HG03097 (cell line): ENCODE results near the gene NSUN2.

ENCODE experiments used
- ATAC-seq: cut with Tn5 transposase; IDR thresholded peaks from one replicate; pipeline ENCODE4 v1.9.1; 2021; ENCODE audit not compliant: unreplicated experiment, low FRiP score

Gene NSUN2

DNA sequence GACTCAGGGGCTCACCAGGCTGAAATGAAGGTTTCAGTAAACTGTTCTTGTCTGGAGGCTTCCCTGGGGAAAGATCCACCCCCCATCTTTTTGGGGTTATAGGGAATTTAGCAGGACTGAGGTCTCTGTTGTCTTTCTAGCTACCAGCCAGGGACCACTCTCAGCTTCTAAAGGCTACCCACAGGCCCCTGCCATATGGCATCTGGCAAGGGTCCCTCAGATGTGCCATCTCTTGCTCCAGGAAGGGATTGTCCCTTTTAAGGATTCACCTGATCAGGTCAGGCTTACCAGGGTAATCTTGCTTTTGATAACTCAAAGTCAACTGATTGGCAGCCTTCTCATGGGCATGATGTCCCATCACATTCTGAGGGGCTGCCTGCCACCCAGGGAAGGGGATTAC is 65.0 kb downstream of the NSUN2 start:
- no peak for ATAC-seq

DNA sequence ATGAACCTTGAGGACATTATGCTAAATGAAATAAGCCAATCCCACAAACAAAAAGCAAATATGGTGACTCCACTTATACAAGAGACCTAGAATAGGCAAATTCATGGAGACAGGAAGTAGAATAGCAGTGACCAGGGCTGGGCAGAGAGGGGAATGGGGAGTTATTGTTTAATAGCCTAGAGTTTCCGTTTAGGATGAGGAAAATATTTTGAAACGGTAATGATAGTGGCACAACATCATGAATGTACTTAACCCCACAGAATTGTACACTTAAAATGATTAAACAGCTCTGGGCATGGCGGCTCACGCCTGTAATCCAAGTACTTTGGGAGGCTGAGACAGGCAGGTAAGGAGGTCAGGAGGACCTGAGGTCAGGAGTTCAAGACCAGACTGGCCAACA is 65.8 kb downstream of the NSUN2 start:
- ATAC-seq: no peak

GRCh38 chr5:6565492-6565891 is 67.4 kb downstream of the NSUN2 start:
- no peak for ATAC-seq

DNA sequence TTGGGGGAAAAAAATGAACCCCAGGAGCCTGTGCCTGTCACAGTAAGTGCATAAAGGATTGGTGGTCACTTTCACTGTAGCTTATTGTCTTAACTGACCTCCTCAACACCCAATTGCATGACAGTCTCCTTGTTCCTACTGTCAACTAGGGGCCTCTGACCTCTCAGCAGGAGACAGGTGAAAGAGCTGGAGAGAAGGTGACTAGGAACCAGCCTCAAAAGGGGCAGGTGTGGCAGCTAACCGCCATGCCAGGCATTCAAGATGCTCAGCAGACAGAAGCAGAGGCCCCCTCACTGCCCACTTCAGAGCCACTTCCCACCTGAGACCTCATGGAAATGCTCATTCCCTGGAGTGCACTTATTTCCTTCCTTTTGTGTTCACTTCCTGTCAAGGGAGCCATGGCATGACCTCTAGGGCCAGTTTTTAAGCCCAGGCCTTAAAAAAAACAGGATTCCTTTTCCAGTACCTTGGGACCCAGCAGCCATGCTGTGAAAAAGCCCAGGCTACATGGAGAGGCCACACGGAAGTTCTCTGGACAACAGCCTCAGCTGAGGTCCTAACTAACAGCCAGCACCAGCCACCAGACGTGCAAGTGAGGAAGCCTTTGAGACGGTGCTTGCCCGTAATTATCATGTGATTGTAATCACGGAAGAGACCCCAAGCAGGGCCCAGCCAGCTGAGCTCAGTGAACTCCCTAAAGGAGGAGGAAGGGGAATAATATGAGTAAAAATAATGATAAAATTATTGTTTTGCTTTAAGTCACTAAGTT is 74.9 kb downstream of the NSUN2 start:
- no peak for ATAC-seq

- no peak for ATAC-seq
These were observed 76.1 kb downstream of the NSUN2 start for GRCh38 chr5:6556802-6557102.

DNA sequence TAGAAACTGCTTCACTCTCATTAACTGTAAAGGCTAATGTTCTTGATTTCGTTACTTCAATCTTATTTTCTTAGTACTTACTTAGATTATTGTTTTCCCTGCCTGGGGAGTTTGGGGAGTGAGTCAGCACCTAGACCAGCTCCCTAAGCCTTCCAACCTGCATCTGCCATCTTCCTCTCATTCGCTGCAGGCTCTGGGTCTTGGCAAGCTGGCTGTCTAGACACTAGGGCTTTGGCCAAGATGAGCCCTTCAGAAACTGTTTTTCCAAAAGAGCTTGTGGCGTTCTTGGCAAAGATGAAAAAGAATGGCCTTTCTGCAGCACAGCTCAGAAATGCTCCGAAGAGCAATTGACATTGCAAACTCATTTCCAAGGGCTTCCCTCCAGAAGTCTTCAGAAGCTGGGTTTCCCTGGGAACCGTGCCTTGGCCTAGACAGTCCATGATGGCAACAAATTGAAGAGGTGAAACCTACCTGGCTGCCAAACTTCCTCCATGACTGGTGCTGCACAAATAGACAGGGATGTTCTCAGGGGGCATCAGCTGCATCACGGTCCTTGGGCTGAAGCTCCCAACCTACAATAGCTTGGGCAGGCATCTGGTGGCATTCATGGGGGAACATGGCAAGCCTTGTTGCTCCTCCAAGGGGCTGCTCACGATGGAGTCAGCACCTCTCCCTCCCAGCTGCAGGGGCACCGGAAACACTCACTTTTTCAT is 76.6 kb downstream of the NSUN2 start:
- ATAC-seq: no peak

GRCh38 chr5:6554812-6555211 is 78.0 kb downstream of the NSUN2 start:
- no peak for ATAC-seq

GRCh38 chr5:6553972-6554371 is 78.9 kb downstream of the NSUN2 start:
- no peak for ATAC-seq

GRCh38 chr5:6552612-6553011 is 80.2 kb downstream of the NSUN2 start:
- ATAC-seq: no peak

GRCh38 chr5:6551955-6552313 is 80.9 kb downstream of the NSUN2 start:
- no peak for ATAC-seq

- no peak for ATAC-seq
These were observed 81.4 kb downstream of the NSUN2 start for GRCh38 chr5:6551287-6551954.

- ATAC-seq: no peak
These were observed 82.2 kb downstream of the NSUN2 start for GRCh38 chr5:6550628-6551027.
